B cell (primary cell): Measurements from ENCODE around the gene RGP1.

Experiments
- EZH2 ChIP-seq: IDR thresholded peaks from 2 replicates; pipeline ENCODE4 v1.6.1; 2012; ENCODE audit warnings: borderline replicate concordance, low read depth, mild to moderate bottlenecking, moderate library complexity, low read length; ENCODE audit not compliant: insufficient read depth, poor library complexity, severe bottlenecking
- TF ChIP-seq, protein P1 (sequence below): fragments of 200-600 bp; IDR thresholded peaks from one replicate; pipeline ENCODE4 v1.8.0; 2022; ENCODE audit warnings: antibody characterized with exemption, mild to moderate bottlenecking

DNA sequence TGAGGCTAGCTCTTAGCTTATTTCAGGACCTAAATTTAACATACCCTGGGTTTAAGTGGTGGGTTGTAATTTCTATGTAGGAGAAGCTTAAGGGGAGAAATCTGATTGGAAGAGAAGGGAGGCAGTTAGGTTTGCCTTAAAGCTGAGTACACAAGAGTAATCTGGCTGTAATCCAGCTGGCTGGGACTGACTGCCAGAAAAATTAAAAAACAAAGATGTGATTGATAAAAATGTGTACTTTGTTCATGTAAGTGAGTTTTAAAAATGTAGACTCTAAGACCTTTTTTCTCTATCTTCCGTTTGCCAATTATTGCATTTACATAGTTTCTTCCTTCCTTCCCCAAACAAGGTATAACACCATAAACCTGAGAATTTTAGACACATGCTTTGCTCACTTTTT, 22.4 kb downstream of the RGP1 start:
- TF ChIP-seq, protein P1, sequence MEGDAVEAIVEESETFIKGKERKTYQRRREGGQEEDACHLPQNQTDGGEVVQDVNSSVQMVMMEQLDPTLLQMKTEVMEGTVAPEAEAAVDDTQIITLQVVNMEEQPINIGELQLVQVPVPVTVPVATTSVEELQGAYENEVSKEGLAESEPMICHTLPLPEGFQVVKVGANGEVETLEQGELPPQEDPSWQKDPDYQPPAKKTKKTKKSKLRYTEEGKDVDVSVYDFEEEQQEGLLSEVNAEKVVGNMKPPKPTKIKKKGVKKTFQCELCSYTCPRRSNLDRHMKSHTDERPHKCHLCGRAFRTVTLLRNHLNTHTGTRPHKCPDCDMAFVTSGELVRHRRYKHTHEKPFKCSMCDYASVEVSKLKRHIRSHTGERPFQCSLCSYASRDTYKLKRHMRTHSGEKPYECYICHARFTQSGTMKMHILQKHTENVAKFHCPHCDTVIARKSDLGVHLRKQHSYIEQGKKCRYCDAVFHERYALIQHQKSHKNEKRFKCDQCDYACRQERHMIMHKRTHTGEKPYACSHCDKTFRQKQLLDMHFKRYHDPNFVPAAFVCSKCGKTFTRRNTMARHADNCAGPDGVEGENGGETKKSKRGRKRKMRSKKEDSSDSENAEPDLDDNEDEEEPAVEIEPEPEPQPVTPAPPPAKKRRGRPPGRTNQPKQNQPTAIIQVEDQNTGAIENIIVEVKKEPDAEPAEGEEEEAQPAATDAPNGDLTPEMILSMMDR: no peak
- TF ChIP-seq EZH2: no peak
